GM19438 (cell line): ENCODE measurements around the gene CTIF.
"Not testable (repeated sequence)": the region's sequence is repeated elsewhere in the genome, so short reads cannot be mapped to it uniquely, and the experiment has no call there.

Experiments used
- ATAC-seq: cut with Tn5 transposase; IDR thresholded peaks from one replicate; pipeline ENCODE4 v1.9.1; 2021; ENCODE audit warnings: low read depth; ENCODE audit not compliant: unreplicated experiment

CTIF gene

DNA sequence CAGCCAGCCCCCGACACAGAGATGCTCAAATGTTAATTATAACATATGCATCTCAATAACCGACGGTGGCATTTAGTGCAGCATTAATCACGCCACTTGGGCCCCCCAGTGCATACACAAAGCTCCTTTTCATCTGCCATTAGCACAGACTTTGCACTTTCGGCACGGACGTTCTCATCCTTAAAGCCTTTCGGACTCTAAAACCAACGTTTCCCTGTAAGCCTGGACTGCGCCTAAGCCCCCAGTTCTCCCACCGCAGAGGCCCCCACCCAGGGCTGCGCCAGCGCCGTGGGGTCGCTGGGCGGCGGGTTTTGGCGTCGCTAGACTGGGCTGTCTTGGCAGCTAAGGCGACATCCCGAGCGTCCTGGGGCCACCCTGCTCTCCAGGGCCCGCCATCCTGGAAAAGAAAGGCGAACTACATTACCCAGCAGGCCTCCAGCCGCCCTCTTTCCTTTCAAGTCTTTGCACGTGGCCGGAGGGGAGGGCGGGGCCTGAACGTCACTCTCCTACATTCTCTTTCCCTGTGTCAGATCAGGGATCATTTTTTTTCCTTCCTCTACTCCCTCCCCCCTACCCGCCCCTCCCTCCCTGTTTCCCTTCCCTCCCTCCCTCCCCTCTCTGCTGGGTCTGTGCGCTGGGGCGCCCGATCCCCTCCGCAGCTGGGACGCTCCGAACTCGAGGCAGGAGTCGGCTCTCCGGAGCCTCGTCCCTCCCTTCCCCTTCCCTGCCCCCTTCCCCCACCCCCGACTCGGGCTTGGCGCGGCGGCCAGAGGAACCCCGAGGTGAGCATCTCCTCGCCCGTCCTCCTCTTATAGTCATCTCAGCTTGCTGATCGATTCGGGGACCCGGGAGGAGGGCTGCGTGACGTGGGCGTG is at the start of gene CTIF:
Gene CTIF (plus strand): TSS at position 501 of the 875 bp plus-strand sequence. CDS start 80,535 bp downstream, outside the sequence.
- ATAC-seq: peak; percentile 75

GRCh38 chr18:48490641-48491293 is 48.1 kb upstream of the CTIF start:
- no peak for ATAC-seq

DNA sequence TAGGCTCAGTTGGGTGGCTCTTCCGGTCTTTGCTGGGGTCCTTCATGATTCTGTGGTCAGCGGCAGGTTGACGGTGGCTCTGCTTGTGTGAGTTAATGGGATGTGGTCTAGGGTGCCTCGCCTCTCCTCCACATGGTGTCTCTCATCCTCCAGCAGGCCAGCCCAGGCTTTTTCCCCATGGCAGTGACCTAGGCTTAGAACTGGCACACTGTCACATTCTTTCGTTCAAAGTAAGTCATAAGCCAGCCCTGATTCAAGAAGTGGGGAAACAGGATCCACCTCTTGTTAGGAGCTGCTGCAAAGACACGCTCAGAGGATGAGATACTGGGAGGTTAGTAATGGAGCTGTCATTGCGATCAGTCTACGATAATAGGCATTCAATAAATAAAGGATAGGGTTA is 46.0 kb upstream of the CTIF start:
- no peak for ATAC-seq

GRCh38 chr18:48493434-48494230 is 45.2 kb upstream of the CTIF start:
- ATAC-seq: no peak

DNA sequence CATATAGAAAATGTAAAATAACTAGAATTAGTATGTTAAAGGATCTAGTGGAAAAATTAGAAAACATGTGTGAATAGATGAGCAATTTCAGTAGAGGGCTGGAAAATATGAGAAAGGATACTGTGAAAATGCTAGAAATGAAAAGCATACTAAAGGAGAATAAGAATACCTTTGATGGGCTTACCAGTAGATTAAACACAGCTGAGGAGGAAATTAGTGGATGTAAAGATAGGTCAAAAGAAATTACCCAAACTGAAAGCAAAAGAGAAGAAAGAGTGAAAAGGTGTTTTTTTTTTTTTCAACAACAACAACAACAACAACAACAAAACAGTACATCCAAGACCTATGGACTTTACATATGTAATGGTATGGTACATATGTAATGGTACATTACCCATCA is 41.0 kb upstream of the CTIF start:
- no peak for ATAC-seq

DNA sequence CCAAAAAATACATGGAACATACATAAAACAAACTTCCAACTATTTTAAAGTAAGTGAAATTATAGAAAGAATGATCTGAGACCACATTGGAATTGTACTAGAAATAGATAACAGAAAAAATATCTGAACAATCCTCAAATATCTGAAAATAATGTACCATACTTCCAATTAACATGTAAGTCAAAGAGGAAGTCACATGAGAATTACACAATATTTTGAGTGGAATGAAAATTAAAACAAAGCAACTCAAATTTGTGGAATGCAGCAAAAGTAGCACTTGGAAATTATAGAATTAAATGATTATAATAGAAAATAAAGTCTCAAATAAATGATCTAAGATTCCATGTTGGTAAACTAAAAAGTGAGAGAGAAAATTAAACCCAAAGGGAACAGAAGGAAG is 38.3 kb upstream of the CTIF start:
- no peak for ATAC-seq

DNA sequence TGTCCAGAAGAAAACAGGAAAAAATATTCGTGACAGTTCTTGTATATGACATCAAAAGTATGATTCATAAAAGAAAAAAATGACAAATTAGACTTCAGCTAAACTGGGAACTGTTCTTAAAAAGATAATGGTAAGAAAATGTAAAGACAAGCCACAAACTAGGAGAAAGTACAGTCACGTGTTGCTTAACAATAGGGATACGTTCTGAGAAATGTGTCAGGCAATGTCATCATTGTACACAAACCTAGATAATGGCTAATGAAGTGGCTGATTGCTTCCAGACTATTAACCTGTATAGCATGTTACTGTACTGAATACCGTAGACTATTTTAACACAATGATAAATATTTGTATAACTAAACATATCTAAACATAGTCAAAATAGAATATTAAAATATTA is 35.9 kb upstream of the CTIF start:
- ATAC-seq: no peak

DNA sequence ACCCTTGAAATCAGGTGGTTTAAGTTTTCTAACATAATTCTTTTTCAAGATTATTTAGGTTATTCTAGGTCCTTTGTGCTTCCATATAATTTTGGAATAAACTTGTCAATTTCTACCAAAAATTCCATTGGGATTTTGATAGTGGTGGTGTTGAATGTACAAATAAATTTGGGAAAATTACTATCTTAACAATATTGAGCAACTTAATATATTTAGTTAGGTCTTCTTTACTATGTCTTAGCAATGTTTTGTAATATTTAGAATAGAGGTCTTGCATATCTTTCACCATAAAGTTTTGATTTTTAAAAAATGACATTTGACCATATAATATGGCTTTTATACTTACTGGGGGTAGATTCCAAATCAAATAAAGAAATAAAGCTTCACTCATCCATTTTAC is 34.0 kb upstream of the CTIF start:
- no peak for ATAC-seq

DNA sequence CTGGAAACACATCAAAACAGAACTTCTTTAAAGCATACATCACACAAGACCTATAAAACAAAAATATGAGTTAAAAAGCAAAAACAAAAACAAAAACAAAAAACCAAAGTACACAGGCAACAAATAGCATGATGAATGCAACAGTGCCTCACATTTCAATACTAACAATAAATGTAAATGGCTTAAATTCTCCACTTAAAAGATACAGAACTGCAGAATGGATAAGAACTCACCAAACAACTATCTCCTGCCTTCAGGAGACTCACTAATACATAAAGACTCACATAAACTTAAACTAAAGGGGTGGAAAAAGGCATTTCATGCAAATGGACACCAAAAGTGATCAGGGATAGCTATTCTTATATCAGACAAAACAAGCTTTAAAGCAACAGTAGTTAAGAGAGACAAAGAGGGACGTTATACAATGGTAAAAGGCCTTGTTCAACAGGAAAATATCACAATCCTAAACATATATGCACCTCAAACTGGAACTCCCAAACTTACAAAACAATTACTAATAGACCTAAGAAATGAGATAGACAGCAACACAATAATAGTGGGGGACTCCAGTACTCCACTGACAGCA is 31.8 kb upstream of the CTIF start:
- ATAC-seq: not testable (repeated sequence)

DNA sequence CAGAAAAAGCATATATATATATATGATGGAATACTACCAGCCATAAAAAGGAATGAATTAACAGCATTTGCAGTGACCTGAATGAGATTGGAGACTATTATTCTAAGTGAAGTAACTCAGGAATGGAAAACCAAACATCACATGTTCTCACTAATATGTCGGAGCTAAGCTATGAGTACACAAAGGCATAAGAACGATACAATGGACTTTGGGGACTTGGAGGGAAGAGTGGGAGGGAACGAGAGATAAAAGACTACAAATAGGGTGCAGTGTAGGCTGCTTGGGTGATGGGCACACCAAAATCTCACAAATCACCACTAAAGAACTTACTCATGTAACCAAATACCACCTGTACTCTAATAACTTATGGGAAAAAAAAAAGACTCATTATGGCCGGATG is 26.3 kb upstream of the CTIF start:
- not testable (repeated sequence) for ATAC-seq

DNA sequence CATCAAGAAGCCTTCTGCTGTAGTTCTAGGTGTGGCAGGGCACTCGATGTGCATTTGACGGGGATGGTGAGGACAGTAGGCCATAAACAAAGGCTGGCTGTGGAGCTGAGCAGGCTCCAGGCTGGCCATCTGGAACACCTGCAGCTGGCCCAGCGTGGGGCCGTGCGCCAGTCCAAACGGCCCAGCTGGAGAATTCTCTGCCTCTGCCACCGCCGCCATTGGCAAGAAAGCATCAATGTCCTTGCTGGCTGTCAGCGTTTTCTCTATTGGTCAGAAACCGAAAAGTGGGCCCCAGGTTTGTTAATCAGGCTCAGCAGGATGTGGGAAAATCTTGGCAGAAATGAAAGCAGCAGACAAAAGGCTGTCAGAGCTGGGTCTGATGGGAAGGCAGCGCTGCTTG is 24.0 kb upstream of the CTIF start:
- no peak for ATAC-seq

GRCh38 chr18:48517048-48517447 is 21.8 kb upstream of the CTIF start:
- ATAC-seq: no peak

GRCh38 chr18:48519431-48520100 is 19.3 kb upstream of the CTIF start:
- no peak for ATAC-seq

- no peak for ATAC-seq
These were observed 17.1 kb upstream of the CTIF start for GRCh38 chr18:48521723-48522122.

GRCh38 chr18:48525671-48526070 is 13.2 kb upstream of the CTIF start:
- no peak for ATAC-seq

GRCh38 chr18:48527461-48527860 is 11.4 kb upstream of the CTIF start:
- ATAC-seq: no peak

DNA sequence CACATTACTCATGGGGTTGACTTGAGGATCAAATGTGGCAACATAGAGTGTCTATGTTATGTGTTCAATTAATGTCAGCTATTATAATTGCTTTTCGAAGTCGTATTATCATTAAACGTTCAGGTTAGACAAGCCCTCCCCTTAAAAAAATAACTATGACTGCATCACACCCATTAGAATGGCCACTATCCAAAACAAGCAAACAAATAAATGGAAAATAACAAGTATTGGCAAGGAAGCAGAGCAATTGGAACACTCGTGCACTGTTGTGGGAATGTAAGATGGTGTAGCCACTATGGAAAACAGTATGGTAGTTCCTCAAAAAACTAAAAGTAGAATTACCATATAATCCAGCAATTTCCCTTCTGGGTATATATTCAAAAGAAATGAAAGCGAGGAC is 10.0 kb upstream of the CTIF start:
- ATAC-seq: no peak

- no peak for ATAC-seq
These were observed 9.0 kb upstream of the CTIF start for GRCh38 chr18:48529796-48530195.

GRCh38 chr18:48530399-48531081 is 8.3 kb upstream of the CTIF start:
- no peak for ATAC-seq

DNA sequence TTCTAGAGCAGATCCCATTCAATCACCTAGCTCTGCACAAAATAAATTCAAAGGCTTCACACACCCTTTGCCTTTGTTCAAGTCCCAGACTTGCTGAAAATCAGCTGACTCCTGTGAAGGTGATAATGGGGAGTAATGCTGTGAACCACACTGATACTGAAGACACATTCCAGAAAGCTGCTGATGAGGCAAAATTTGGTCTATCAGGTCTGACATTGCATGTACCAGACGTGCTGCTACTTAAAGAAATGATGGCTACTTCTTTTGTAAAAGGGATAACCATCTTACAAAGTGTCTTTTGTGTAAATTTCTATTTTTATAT is 7.8 kb upstream of the CTIF start:
- no peak for ATAC-seq
